ENCODE measurements around the gene ABTB1.

The ABTB1 gene

GRCh38 chr3:127667119-127667681 lies 5.6 kb upstream of the ABTB1 start:
- Histone ChIP-seq H3K36me3 (no peaks in the 10 kb centered on the region), H3K27me3 (no peaks in the 10 kb centered on the region)

DNA sequence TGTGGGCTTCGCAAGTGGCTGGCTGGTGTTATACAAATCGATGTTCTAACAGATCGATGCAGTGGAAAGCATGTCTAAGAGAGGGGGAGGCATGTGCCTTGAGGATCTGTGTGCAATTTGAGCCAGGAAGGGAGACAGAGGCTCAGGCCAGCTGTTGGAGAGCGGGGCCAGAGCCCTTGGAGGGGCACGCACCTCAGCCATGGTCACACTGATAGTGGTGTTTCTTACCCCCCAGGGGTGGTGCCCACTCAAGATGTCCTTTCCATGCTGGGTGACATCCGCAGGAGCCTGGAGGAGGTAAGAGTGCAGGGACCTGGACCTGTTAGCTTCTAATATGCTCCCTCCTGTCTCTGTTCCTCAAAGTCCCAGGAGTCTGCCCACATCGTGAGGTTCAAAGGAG lies 3.8 kb upstream of the ABTB1 start:
- Histone ChIP-seq H3K9ac (no peak overlapping the region), H3K9me3 (replicated peaks in 1 of 11) (no peaks in the 10 kb centered on the region), H3K27ac (no peak overlapping the region), H3K4me1 (peaks cover 16 to 20% (median 19%) of the 10 kb centered on the region in 10 experiments), H3K4me3 (no peak overlapping the region), H3K36me3 (no peaks in the 10 kb centered on the region), H3K27me3 (no peaks in the 10 kb centered on the region), H3K4me2 (no peak overlapping the region), H4K20me1 (peaks cover 0 to 6% (median 0%) of the 10 kb centered on the region in 11 experiments; a peak in 3 of 22 replicates)
- TF ChIP-seq Cebpa-rat (IDR thresholded peaks at IDR 0.05), result no peak

More at GRCh38 chr3:127667119-127667681, 5.6 kb upstream of the ABTB1 start:
- no peaks in the 10 kb centered on the region for H4K20me1 ChIP-seq
- H3K4me2 ChIP-seq, result no peak overlapping the region
- H3K27ac ChIP-seq, result no peak overlapping the region
- H3K4me1 ChIP-seq, result peaks cover 9 to 12% (median 10%) of the 10 kb centered on the region in 10 experiments; a peak in 19 of 20 replicates
- H3K4me3 ChIP-seq, result no peak overlapping the region
- no peak for TF ChIP-seq Cebpa-rat (IDR thresholded peaks at IDR 0.05)
- H3K9me3 ChIP-seq (replicated peaks in 1 of 11), result no peaks in the 10 kb centered on the region
- no peak overlapping the region for H3K9ac ChIP-seq

- Histone ChIP-seq H3K4me3 (no peak overlapping the region), H3K9ac (no peak overlapping the region), H3K4me2 (no peak overlapping the region), H3K27ac (no peak overlapping the region), H3K9me3 (replicated peaks in 1 of 11) (no peaks in the 10 kb centered on the region), H3K36me3 (peaks cover 0 to 2% (median 0%) of the 10 kb centered on the region in 11 experiments; a peak in 2 of 22 replicates), H3K27me3 (no peaks in the 10 kb centered on the region), H3K4me1 (peaks cover 19 to 23% (median 21%) of the 10 kb centered on the region in 10 experiments), H4K20me1 (peaks cover 0 to 8% (median 4%) of the 10 kb centered on the region in 11 experiments; a peak in 6 of 22 replicates)
- TF ChIP-seq Cebpa-rat (IDR thresholded peaks at IDR 0.05), result no peak
Measured at GRCh38 chr3:127669541-127670228, 3.1 kb upstream of the ABTB1 start.

DNA sequence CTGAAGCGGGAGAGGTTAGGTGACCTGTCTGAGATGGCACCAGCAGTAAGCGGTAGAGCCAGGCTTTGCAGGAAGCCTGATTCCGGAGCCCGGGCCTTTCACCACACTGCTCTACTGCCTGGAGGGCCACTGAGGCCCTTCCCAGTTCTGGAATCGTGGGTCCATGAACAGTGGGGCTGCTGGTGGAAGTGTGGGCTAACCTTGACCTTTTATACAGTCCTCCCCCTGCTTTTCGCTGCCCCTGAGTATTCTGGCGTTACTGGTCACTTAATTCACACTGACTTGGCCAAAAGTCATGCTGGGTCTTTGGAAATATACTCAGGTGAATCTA lies 2.6 kb upstream of the ABTB1 start:
- Histone ChIP-seq H3K9ac (no peak overlapping the region), H3K27ac (no peak overlapping the region), H3K4me3 (no peak overlapping the region), H4K20me1 (peaks cover 0 to 9% (median 6%) of the 10 kb centered on the region in 11 experiments; a peak in 6 of 22 replicates), H3K4me2 (no peak overlapping the region), H3K4me1 (peaks cover 19 to 23% (median 21%) of the 10 kb centered on the region in 10 experiments), H3K9me3 (replicated peaks in 1 of 11) (no peaks in the 10 kb centered on the region), H3K27me3 (no peaks in the 10 kb centered on the region), H3K36me3 (peaks cover 0 to 4% (median 0%) of the 10 kb centered on the region in 11 experiments; a peak in 2 of 22 replicates)
- no peak for TF ChIP-seq Cebpa-rat (IDR thresholded peaks at IDR 0.05)

GRCh38 chr3:127670761-127671522 lies 1.8 kb upstream of the ABTB1 start:
- Histone ChIP-seq H3K9me3 (replicated peaks in 1 of 11) (no peaks in the 10 kb centered on the region), H3K36me3 (peaks cover 0 to 10% (median 0%) of the 10 kb centered on the region in 11 experiments; a peak in 2 of 22 replicates), H4K20me1 (peaks cover 0 to 15% (median 6%) of the 10 kb centered on the region in 11 experiments; a peak in 6 of 22 replicates), H3K27me3 (no peaks in the 10 kb centered on the region), H3K27ac (no peak overlapping the region), H3K4me2 (peak overlapping the region; percentile 96 to 99 (median 98)), H3K4me3 (no peak overlapping the region; a peak in 1 of 20 replicates), H3K9ac (peak overlapping the region in 4 of 11 experiments; percentile 95 to 99 (median 98); a peak in 5 of 22 replicates), H3K4me1 (peaks cover 19 to 29% (median 23%) of the 10 kb centered on the region in 10 experiments)
- TF ChIP-seq Cebpa-rat (IDR thresholded peaks at IDR 0.05), result no peak

GRCh38 chr3:127671523-127672428 lies 976 bp upstream of the ABTB1 start:
- no peak for TF ChIP-seq Cebpa-rat (IDR thresholded peaks at IDR 0.05)
- peaks cover 0 to 16% (median 6%) of the 10 kb centered on the region in 11 experiments; a peak in 6 of 22 replicates for H4K20me1 ChIP-seq
- peak overlapping the region; percentile 96 to 99 (median 98) for H3K4me2 ChIP-seq
- peaks cover 19 to 37% (median 31%) of the 10 kb centered on the region in 10 experiments for H3K4me1 ChIP-seq
- H3K9me3 ChIP-seq (replicated peaks in 1 of 11), result no peaks in the 10 kb centered on the region
- peak overlapping the region; percentile 95 to 99 (median 97) for H3K9ac ChIP-seq
- no peaks in the 10 kb centered on the region for H3K27me3 ChIP-seq
- H3K27ac ChIP-seq, result peak overlapping the region; percentile 94 to 99 (median 98)
- peak overlapping the region; percentile 88 to 97 (median 94) for H3K4me3 ChIP-seq
- peaks cover 0 to 19% (median 0%) of the 10 kb centered on the region in 11 experiments; a peak in 6 of 22 replicates for H3K36me3 ChIP-seq

- no peaks in the 10 kb centered on the region for H3K27me3 ChIP-seq
- H3K27ac ChIP-seq, result peak overlapping the region; percentile 50 to 99 (median 81)
- peak overlapping the region; percentile 83 to 99 (median 97) for H3K9ac ChIP-seq
Measured at GRCh38 chr3:127673191-127674100, 694 bp downstream of the ABTB1 start.

More at GRCh38 chr3:127673191-127674100, 694 bp downstream of the ABTB1 start:
- peak overlapping the region; percentile 82 to 99 (median 94) for H3K4me2 ChIP-seq
- H4K20me1 ChIP-seq, result peaks cover 0 to 16% (median 6%) of the 10 kb centered on the region in 11 experiments; a peak in 7 of 22 replicates
- no peaks in the 10 kb centered on the region for H3K9me3 ChIP-seq (replicated peaks in 1 of 11)
- H3K4me3 ChIP-seq, result peak overlapping the region; percentile 88 to 97 (median 94)
- peaks cover 0 to 34% (median 0%) of the 10 kb centered on the region in 11 experiments; a peak in 8 of 22 replicates for H3K36me3 ChIP-seq
- peaks cover 19 to 48% (median 41%) of the 10 kb centered on the region in 10 experiments for H3K4me1 ChIP-seq
- TF ChIP-seq Cebpa-rat (IDR thresholded peaks at IDR 0.05), result no peak
